Testis (tissue), 3 donors: Measurements from ENCODE around the gene BPIFB4. TPM values are rescaled to one million over a fixed set of nuclear protein-coding genes. Genes with fewer than 3 reads are reported as not detected.
A peak's percentile ranks its signal among the peaks of the same experiment; 100 is the strongest.
"Not testable (repeated sequence)": the region's sequence is repeated elsewhere in the genome, so short reads cannot be mapped to it uniquely, and the experiment has no call there.

ENCODE experiments used
- DNase-seq: peaks from one replicate; pipeline ENCODE4 v3.0.0-alpha.2; 2019
- H3K27ac ChIP-seq, 2 donors: fragments of 200-600 bp; sonication (generic); one replicate each; pipeline ENCODE4 v1.5.1; 2019
- H3K27me3 ChIP-seq: fragments of 200-600 bp; sonication (generic); one replicate; pipeline ENCODE4 v1.5.1; 2019
- H3K36me3 ChIP-seq: fragments of 200-600 bp; sonication (generic); one replicate; pipeline ENCODE4 v1.5.1; 2017; ENCODE audit warnings: low read depth; ENCODE audit errors: missing control alignments
- H3K4me1 ChIP-seq: fragments of 200-600 bp; sonication (generic); one replicate; pipeline ENCODE4 v1.5.1; 2019
- H3K4me3 ChIP-seq, 2 donors: fragments of 200-600 bp; sonication (generic); one replicate each; pipeline ENCODE4 v1.5.1; 2017 to 2019
- H3K9me3 ChIP-seq: fragments of 200-600 bp; sonication (generic); one replicate; pipeline ENCODE4 v1.5.1; 2017
- POLR2A ChIP-seq: fragments of 450-650 bp; IDR thresholded peaks from one replicate; pipeline ENCODE4 v1.6.1; 2017; ENCODE audit warnings: antibody characterized with exemption, mild to moderate bottlenecking, moderate library complexity
- WGBS, 2 donors: methylation state at CpG; one replicate each; pipeline ENCODE4 v1.1.5; 2018; 5-methylcytosine and 5-hydroxymethylcytosine counted together
- intact Hi-C: fragments of 100-400 bp; cut with DNase I; formaldehyde crosslinking; loops from one replicate; pipeline ENCODE4 v1.15.1; 2023; ENCODE audit warnings: low total_unique reads
- polyA plus RNA-seq: library from polyadenylated mRNA; stranded (reverse); fragments of 350-450 nt; fragmentation: Illumina TruSeq; extraction: RNeasy Lipid Tissue Mini Kit (QIAGEN cat#74804); gene quantifications from one replicate; pipeline ENCODE4 v1.2.3, GENCODE V29; 2014; ENCODE audit warnings: low read depth, low replicate concordance; ENCODE audit not compliant: insufficient read depth
- total RNA-seq, 2 donors: library from RNA; depleted of rRNA; stranded (reverse); fragments of >200 nt; gene quantifications; one replicate each; pipeline ENCODE4 v1.2.3, GENCODE V29; 2016
- TF ChIP-seq, protein P1 (sequence below), 3 experiments: fragments of 450-650 bp in 2 of 3; fragments of 200-600 bp in 1 of 3; sonication (generic) in 1 of 3; IDR thresholded peaks; one replicate each; pipeline ENCODE4 v1.5.1; 2016 to 2019; ENCODE audit warnings: antibody characterized with exemption in 3 of 3, mild to moderate bottlenecking in 2 of 3, moderate library complexity in 1 of 3

BPIFB4 gene
- total and polyA plus RNA-seq, 3 donors from 2014 or later = 1.1 to 1.7 (median 1.2) TPM

DNA sequence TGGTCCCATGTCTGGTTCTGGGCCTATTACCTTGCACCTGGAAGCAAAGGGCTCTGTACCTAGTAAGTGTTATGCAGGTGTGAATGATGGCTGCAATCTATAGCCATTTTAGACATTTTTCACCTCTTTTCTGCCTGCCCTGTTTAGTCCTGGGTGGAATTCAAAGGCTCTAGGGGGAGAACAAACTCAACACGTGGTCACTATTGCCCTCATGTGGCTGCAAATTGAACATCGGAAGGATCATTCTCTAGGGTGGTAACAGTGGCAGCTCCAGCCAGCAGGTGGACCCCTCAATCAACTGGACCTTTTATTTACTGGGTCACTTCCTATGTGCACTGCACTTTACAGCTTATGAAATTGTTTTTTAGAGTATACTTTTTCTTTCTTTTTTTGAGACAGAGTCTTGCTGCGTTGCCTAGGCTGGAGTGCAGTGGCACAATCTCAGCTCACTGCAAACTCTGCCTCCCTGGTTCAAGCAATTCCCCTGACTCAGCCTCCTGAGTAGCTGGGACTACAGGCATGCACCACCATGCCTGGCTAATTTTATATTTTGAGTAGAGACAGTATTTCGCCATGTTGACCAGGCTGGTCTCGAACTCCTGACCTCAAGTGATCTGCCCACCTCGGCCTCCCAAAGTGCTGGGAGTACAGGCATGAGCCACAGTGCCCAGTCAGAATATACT lies 16.6 kb downstream of the BPIFB4 start:
- H3K36me3 ChIP-seq, H3K27ac ChIP-seq, H3K4me1 ChIP-seq, H3K4me3 ChIP-seq, intact Hi-C loops, H3K9me3 ChIP-seq, H3K27me3 ChIP-seq: not testable (repeated sequence)
- peak; percentile 76 for DNase-seq
- 43 to 54% methylated on average over 6 of the region's 6 CpGs for WGBS, 2 donors
- TF ChIP-seq, protein P1, sequence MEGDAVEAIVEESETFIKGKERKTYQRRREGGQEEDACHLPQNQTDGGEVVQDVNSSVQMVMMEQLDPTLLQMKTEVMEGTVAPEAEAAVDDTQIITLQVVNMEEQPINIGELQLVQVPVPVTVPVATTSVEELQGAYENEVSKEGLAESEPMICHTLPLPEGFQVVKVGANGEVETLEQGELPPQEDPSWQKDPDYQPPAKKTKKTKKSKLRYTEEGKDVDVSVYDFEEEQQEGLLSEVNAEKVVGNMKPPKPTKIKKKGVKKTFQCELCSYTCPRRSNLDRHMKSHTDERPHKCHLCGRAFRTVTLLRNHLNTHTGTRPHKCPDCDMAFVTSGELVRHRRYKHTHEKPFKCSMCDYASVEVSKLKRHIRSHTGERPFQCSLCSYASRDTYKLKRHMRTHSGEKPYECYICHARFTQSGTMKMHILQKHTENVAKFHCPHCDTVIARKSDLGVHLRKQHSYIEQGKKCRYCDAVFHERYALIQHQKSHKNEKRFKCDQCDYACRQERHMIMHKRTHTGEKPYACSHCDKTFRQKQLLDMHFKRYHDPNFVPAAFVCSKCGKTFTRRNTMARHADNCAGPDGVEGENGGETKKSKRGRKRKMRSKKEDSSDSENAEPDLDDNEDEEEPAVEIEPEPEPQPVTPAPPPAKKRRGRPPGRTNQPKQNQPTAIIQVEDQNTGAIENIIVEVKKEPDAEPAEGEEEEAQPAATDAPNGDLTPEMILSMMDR (IDR thresholded peaks at IDR 0.05) = peak; percentile 57 to 73 (median 72)

DNA sequence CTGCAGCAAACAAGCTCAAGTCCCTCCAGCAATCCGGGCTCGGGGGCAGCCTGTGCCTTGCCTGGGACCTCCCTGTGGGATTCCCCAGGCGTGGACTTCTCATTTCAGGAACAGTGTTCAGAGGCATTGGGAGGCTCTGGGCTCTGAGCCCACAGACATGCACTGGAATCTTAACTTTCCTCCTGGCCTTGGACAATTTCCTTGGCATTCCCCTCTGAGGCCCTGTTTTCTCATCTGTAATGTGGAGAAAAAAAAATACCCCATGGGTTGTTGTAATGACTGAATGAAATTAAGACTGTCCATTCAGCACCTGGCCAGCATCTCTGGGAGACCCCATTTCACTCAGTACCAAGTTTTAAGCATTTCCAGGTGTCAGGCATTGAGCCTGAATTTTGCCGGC lies 17.6 kb downstream of the BPIFB4 start:
- H3K36me3 ChIP-seq = no peaks in the 10 kb centered on the region
- no peak for TF ChIP-seq POLR2A
- TF ChIP-seq, protein P1 (IDR thresholded peaks at IDR 0.05) = no peak
- H3K9me3 ChIP-seq = no peaks in the 10 kb centered on the region
- DNase-seq = peak; percentile 74
- no peaks in the 10 kb centered on the region for H3K27me3 ChIP-seq
- WGBS, 2 donors = 35 to 57% methylated on average over 4 of the region's 4 CpGs
- no peaks in the 10 kb centered on the region for H3K4me1 ChIP-seq
- H3K27ac ChIP-seq = no peak overlapping the region
- H3K4me3 ChIP-seq = no peak overlapping the region
- intact Hi-C loops = no loop called here

DNA sequence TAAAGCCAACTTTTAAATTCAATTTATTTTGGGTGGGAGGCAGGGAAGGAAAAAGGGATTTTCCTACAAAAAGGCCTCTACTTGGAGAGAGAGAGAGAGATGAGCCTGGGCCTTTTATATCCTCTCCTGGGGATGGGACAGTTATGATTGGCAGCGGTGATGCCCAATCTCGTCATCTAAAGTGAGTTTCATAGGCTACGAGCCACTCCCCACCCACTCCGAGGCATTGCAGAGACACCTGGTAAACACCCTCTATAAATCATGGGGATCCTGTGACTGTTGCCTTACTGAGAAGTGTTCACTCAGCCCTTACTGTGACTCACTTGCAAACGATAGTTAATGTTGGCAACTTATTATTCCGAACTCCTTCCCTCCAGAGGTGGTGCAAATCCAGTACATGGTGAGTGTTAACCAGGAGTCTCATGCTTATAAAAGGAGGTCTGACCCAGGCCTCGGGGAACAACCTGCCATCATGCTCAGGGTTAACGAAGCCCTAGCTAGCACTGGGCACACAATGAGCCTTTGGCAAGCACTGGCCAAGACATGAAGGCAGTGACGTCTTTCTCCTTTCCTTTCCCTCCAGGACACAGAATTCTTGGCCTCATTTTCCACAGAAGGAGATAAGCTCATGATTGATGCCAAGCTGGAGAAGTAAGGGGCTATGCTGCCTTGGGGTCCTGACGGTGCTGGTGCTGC lies 20.5 kb downstream of the BPIFB4 start:
- no peak overlapping the region for H3K4me3 ChIP-seq
- H3K27ac ChIP-seq = no peak overlapping the region
- no peaks in the 10 kb centered on the region for H3K9me3 ChIP-seq
- TF ChIP-seq, protein P1 (IDR thresholded peaks at IDR 0.05) = no peak
- no peak for TF ChIP-seq POLR2A
- 60 to 63% methylated on average over 10 of the region's 10 CpGs for WGBS, 2 donors
- no peaks in the 10 kb centered on the region for H3K27me3 ChIP-seq
- no peaks in the 10 kb centered on the region for H3K36me3 ChIP-seq
- no peaks in the 10 kb centered on the region for H3K4me1 ChIP-seq
- intact Hi-C loops = no loop called here
- DNase-seq = no peak

DNA sequence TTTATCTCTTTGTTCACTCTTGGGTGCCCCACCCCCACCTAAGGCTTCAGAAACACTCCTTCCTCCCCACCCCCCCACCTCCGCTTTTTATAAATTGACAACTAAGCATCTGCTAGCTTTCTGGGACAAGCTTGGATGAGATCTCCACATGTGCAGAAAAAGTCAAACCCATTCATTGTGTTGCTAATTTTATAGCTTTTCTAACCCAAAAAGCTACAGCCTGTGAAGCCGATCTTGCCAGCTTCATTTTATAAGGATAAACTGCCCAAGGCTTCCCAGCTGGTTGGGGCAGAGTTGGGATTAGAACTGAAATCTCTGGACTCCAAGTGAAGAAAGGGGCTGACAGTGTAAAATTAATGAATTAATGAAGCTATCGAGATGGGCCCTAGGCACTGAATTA lies 24.1 kb downstream of the BPIFB4 start:
- TF ChIP-seq, protein P1 (IDR thresholded peaks at IDR 0.05) = no peak
- TF ChIP-seq POLR2A = no peak
- Histone ChIP-seq H3K4me1 (no peaks in the 10 kb centered on the region), H3K9me3 (no peaks in the 10 kb centered on the region), H3K4me3 (no peak overlapping the region), H3K36me3 (no peaks in the 10 kb centered on the region), H3K27ac (no peak overlapping the region), H3K27me3 (no peaks in the 10 kb centered on the region)
- intact Hi-C loops = no loop called here
- 82 to 85% methylated on average over 3 of the region's 3 CpGs for WGBS, 2 donors
- no peak for DNase-seq
